PC-9 (cell line): ENCODE results near the gene RBMS1.

Experiments used
- CTCF ChIP-seq: fragments of 200-600 bp; sonication (generic); conservative IDR thresholded peaks from 2 replicates; pipeline ENCODE4 v1.6.1; 2017; ENCODE audit warnings: mixed run types, antibody characterized with exemption, mild to moderate bottlenecking, moderate library complexity
- EZH2 ChIP-seq: fragments of 200-600 bp; sonication (generic); IDR thresholded peaks from 2 replicates; pipeline ENCODE4 v1.8.0; 2017; ENCODE audit warnings: antibody characterized with exemption, low read depth

GRCh38 chr2:160541745-160542144 lies 48.1 kb upstream of the RBMS1 start:
- TF ChIP-seq CTCF: no peak
- TF ChIP-seq EZH2: no peak
